NCI-H1105 (cell line): ENCODE data around the gene IGLL5.
"Not testable (repeated sequence)": the region's sequence is repeated elsewhere in the genome, so short reads cannot be mapped to it uniquely, and the experiment has no call there.

Experiments used
- DNase-seq: peaks from one replicate; lab custom pipeline; 2025; lab: John Stamatoyannopoulos, UW

The IGLL5 gene

DNA sequence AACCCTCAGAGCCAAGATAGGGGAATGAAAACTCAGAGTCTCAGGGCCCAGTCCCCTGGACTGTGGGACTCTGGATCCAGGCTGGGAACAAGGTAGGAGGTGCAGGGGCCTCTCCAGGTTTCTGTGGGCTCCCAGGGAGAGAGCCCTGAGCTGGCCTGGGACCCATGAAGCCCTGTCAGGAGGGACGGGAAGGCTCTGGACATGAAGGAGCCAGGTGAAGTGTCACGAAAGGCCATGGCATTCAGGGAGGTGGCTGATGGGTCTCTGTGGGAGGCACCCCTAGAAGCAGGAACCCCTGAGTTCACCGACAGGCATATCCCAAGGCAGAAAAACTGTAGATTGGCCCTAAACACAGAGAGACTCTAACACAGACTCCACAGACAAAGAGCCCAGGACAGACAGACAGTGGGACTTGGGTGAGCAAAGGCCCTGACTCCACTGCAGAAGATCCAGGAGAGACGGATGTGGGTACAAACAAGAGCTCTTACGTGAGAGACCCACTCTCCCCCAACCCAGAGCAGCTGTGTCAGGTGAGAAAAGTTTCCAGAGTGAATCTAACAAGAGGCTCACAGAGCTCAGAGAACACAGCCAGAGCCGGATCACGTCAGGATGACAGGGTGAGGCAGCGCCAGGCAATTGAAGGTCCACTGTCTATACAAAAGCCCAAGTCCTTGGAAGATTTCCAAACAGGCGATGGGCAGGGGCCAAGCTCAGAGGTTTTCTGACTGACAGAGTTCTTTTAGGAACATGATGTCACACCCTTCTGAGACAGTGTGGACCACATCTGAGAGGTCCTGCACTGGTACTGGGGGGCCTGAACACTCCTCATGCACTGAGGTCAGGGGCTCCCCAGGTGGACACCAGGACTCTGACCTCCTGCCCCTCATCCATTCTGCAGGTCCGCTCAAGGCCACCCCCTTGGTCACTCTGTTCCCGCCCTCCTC is 27.4 kb downstream of the IGLL5 start:
- DNase-seq, result no peak

DNA sequence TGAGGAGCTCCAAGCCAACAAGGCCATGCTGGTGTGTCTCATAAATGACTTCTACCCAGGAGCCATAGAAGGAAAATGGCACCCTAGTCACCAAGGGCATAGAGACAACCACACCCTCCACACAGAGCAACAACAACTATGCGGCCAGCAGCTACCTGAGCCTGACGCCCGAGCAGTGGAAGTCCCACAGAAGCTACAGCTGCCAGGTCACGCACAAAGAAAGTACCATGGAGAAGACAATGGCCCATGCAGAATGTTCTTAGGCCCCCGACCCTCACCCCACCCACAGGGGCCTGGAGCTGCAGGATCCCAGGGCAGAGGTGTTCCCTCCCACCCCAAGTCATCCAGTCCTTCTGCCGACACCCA is 28.0 kb downstream of the IGLL5 start:
- DNase-seq, result no peak

DNA sequence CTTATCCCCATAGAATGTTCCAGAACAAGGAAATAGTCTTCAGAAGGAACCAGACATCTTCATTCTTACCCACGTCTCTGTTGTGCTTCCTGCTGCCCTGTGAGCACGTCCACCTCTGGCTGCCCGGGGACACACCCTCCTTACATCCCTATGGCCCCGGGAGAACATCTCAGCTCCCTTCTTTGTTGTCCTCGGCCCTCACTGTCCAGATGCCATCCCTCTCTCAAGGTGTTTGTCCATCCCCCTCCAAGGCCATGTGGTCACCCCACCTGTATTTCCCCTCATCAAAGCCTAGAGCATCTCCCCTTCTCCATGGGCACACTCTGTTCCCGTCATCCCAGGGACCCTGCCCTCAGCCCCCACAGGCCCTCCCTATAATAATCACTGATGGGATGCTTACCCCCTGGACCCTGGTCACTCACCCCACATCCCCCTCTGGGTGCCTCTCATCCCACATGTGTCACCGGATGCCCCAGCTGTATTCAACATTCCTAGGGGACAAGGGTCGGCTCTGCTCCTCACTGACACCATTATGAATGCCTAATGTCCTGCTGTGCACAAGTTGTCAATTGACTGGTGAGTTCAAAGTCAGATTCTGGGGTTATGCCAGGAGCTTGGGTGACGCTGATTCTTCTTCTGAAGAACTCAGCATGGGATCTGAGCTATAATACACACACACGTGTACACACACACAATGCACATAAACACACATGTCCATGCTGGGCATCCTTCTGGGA is 28.8 kb downstream of the IGLL5 start:
- DNase-seq, result no peak

DNA sequence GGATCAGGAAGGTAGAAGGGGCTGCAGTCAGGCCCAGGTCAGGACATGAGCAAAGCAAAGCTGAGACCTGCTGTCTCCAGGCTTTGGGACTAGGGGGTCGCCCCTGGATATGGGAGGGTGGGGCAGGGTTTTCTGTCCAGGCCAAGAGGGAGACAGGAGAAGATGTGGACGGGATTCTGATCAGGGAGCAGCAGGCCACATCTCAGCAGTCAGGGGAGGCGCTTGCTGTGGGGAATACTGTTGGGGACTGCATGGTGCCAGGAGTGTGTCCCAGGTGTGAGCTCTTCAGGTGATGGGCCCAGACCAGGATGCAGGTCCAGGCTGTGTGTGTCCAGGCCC is 29.3 kb downstream of the IGLL5 start:
- DNase-seq, result no peak

DNA sequence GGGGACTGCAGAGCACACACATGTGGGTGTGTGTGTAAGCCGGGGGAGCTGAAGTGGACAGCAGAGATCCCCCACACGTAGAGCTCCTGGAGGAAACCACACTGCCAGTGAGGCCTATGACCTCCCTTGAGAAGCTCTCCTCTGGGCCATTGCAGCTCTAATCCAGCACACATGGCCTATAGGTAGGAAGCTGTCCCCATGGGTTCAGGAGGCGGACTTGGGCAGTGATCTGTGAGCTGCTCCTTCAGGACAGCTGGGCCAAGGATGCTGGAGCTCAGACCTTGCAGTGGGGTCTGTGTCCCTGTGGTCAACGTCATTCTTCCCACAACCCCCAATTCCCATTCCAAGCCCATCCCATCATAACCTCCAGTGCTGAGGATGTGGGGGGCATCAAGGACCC is 29.8 kb downstream of the IGLL5 start:
- DNase-seq, result no peak

DNA sequence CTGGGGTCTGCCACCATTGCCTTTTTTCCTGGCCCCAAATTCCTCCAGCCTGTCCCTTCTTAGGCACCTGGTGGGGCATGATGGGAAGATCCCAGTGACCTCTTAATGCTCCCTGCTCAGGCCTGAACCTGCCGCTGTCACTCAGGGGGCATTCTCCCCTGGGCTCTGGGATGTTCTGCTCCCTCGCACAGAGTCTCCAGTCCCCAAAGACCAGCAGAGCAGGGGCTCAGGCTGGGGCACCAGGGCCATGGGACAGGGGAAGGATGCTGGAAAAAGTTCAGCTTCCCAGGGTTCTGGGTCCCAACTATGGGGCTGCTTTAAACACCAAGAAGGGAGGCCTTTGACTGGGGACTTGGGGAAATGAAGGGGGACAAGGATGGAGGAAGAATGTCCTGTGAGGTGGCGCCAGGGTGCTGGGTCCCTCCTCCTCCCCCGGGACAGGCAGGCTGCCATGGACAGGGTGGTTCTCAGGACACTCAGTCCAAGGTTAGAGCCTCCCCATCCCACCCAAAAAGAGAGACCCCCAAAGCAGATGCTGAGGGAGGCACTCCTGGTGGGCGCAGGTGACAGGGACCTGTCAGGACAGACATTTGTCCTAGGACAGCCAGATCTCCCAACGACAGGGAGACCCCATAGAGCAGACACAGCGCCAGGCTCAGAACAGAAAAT is 30.8 kb downstream of the IGLL5 start:
- no peak for DNase-seq

DNA sequence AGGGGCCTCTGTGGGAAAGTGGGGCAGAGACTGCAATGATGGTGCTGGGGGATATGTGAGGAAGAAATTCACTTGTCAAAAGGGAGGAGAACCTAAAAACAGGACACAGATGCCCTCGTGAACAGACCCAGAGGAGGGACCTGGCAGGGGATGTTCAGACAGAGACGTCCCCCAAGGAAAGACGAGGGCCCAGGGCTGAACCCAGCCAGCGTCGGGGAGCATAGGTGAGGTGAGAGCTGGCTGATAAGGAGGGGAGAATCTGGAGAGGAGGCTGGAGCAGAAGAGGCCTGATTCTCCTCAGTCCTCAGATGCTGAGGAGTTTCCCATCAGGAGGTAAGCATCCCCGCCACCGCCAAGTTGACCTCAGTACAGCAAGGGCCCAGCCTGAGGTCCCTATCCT is 31.4 kb downstream of the IGLL5 start:
- DNase-seq, result no peak

DNA sequence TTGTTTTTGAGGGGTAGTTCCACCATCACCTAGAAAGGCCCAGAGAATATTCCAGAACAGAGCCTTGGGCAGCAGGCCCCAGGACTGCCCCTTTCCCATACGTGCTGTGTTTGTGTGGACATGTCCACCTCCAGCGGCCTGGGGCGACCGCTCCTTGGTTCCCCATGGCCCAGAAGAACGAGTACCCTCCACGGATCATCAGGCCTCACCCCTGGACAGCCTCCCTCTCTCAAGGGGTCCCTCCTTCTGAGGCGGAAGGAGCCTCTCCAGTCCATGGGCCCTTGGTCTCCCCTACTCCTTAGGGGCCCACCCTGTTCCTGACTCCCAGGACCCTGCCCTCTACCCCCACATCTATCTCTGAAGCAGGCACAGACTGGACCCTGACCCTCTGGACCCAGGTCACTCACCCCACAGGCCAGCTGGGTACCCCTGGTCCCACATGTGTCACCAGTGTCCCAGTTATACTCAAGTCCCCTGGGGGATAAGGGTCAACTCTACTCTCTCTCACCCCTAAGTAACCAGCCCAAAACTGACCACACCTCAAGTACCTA is 32.6 kb downstream of the IGLL5 start:
- DNase-seq, result no peak

DNA sequence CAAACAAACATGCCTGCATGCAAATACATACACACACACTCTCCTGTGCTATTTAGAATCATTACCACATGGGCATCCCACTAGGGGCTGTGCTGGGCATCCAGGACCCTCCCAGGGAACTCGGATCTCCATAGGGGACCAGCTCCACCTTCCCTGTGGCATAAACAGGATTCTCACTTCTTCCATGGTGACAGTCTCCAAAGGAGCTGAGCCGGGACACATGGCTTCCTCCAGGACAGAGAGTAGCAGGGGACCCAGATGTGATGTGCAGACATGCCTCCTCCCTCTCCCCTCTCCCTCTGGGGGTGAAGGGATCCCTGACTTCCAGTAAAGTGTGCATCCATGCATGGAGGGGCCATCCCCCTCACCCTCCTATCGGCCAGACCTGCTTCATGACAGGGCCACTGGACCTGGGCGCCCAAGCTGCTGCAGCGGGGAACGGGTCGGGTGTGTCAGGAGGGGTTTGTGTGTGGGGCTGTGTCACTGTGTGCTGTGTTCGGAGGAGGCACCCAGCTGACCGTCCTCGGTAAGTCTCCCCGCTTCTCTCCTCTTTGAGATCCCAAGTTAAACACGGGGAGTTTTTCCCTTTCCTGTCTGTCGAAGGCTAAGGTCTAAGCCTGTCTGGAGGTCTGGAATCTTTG is 33.4 kb downstream of the IGLL5 start:
- DNase-seq, result no peak

DNA sequence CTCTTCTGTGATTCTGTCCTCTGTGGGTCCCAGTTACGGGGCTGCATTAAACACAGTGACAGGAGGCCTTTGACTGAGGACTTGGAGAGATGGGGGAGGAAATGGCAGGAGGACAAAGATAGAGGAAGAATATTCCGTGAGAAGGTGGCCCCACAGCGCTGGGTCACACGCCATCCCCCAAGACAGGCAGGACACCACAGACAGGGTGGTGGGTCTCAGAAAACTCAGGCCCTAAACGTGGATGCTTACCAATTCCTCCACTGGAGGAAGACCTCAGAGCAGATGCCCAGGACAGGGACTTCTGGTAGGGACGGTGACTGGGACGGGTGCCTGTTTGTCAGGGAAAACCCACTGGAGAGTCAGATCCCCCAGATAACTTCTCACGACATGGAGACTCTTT is 34.0 kb downstream of the IGLL5 start:
- DNase-seq, result no peak

DNA sequence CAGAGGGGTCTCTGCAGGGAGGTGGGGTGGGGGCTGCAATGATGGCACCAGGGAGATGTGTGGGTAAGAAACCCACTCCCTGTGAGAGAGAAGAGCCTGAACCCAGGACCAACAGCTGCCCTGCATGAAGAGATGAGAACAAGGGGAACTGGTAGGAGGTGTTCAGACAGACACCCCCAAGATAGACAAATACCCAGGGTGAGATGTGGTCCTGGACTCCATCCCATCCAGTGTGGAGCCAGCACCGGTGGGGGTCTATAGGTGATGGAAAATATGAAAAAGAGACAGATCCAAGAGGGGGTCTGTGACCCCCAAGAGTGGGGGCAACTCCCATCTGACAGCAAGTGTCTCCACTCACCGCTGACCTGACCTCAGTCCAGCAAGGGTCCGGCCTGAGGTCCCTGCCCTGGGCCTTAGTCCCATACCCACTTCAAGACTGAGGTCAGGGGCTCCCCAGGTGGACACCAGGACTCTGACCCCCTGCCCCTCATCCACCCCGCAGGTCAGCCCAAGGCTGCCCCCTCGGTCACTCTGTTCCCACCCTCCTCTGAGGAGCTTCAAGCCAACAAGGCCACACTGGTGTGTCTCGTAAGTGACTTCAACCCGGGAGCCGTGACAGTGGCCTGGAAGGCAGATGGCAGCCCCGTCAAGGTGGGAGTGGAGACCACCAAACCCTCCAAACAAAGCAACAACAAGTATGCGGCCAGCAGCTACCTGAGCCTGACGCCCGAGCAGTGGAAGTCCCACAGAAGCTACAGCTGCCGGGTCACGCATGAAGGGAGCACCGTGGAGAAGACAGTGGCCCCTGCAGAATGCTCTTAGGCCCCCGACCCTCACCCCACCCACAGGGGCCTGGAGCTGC is 34.7 kb downstream of the IGLL5 start:
- not testable (repeated sequence) for DNase-seq

DNA sequence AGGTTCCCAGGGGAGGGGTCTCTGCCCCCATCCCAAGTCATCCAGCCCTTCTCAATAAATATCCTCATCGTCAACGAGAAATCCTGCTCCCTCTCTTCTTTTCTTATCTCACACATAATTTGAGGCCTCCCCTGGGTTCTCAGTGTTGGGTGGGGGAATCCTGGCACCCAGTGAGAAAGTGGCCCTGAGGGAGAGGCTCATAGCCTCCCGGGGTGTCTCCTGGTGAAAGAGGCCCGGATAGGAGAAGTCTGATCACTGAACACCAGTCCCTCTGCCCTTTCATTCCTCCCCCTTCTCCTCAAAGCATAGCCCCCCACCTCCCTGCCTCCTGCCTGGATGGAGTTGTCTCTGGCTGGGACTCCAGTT is 35.3 kb downstream of the IGLL5 start:
- DNase-seq, result no peak

DNA sequence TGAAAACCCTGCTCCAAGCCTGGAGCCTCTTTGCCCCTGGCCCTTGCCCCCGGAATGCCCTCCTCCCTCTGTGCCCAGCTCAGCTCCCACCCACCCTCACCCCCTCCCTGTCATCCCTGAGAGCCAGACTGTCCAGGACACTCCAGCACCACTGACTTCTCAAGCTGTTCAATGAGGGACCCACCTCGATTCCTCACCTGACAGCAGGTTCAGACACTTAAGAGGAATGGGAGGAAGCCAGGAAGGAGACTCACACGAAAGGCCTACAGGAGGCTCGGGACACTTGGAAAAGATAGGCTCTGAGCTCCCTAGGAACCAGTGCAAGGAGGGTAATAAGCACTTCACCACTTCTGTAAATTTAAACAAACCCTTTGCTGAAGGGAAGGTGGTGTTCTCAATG is 35.8 kb downstream of the IGLL5 start:
- DNase-seq, result no peak

DNA sequence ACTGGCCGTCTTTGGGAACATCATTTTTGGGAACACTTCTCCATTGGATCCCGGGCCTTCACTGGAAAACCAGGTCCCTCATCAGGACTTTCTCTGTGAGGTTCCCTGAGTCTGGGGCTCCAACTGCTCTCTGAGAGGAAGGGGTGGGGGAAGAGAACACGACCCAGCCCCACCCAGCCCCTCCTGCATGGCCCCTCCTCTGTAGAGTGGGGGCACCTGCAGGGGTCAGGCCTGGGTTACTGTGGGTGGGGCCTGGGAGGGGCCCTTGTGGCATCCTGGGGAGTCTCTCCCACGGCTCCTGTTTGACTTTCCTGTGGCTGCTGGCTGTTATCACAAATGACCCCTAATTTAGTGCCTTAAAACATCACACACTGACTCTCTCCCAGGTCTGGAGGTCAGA is 36.3 kb downstream of the IGLL5 start:
- DNase-seq, result no peak

DNA sequence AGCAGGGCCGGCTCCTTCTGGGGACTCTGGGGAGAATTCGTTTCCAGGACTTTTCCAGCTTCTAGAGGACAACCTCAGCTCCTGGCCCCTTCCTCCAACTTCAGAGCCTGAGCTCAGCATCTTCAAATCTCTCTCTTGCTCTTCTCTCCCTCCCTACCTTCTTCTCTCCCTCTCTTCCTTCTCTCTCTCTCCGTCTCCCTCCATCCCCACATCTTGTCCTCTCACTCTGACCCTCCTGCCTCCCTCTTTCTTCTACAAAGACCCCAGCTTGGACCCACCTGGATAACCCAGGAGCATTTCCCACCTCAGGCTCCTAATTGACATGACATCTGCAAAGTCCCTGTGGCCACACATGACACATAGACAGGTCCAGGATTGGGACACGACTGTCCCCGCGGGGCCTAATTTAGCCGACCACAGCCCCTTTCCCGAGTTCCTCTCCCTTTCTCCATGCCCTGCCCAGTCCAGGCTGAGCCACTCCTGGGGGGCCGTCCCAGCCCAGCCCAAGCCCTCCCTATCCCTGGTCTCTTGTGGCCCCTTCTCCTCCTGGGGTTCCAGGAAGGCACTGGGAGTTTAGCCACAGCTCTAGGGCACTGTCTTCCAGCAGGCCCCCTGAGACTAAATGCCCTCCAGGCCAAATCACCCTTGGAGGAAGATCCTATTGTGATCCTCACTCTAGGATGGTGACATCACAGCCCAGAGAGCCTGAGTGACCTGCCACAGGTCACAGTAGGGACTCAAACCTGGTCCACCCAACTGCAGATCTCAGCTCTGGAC is 36.9 kb downstream of the IGLL5 start:
- no peak for DNase-seq

DNA sequence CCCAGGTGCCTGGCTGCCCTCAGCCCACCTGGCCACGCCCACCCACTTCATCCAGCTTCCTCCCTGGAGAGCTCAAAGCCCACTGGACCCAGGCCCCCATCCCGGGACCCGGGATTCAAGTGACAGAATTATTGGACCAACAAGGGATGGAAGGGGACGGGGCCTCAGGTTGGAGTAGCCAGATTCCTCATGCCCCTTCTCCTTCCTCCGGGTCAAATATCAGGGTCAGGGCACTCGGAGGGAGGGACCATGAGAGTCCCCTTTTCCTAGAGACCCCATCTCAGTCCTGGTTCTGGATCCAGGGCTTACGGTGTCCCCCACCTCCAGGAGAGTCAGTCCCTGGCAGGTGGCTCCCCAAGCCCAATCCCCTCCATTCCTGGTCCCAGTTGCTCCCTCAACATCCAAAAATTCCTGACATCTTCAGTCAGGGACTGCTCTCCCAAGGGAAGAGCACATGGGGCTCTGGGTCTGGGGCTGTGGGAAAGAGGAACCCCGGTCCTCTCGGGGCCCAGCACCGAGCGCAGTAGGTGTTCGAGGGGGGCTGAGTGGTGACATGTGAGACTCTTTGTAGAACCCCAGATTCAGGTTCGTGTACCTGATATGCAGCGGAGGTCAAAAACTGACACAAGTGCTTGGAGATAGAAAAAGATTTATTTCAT is 37.7 kb downstream of the IGLL5 start:
- no peak for DNase-seq

DNA sequence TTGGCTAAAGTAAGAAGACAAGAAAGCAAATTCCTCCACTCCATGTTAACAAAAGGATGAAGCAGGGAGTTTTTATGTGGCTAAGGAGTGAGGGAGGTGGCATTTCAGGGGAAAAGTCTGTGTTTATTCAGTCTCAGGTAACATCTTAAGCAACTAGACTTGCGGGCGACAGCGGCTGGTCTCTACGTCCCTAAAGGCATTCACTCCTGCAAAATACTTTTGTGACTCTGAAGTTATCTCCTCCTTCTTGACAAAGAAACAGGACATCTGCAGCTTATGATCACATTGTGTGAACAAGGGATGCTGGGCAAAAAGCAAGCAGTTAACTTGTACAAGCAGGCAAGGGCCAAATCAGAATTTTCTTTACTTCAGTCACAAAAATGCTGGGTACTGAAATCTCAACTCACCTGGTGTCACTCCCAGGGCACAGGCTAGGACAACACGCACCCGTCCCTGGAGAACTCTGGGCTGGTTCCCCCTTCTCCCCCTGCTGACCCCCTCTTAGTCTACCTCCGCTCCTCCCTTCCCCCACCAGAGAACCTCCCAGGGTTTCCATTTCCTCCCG is 38.3 kb downstream of the IGLL5 start:
- DNase-seq, result no peak

DNA sequence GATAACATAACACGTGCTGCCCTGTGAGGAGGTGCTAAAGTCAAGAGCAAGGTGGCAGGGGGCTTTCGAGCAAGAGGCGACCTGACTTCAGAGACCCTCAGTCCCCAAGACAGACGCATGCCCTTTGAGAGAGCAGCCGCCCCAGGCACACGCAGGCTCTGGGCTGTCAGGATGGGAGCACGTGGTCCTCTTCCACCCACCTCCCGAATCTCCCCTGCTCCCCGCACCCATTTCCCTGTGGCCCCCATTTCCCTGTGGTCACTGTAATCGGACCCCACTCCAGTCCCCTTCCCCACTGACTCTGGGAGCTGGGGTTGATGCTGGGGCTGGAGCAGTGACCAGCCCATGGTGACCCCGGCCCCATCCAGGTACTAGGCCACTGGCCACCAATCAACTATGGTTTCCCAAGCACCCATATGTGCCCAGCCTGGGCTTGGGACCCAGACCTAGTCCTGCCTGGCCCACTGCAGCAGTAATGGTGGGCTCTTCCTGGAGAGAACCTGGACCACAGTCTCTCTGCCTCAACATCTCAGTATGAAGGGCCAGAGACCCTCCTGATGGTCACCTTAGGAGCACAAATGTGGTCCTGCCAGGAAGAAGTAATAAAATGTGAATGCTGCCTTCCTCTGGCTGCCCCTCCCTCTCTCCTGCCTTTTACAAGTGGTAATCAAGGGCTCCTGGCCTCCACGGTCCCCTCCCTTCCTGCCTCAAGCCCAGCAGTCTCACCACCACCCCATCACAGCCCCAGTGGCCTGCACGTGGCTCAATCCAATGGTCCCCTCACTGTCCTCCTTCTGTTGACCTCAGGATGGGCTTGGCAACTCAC is 39.0 kb downstream of the IGLL5 start:
- DNase-seq, result no peak
